DOHH2 (cell line): Measurements from ENCODE around the gene XPA.
A peak's percentile ranks its signal among the peaks of the same experiment; 100 is the strongest.

ENCODE experiments used
- H3F3A ChIP-seq: fragments of 200-600 bp; sonication (generic), shearing (Covaris generic); 2 replicates; pipeline ENCODE4 v1.6.0; 2016; ENCODE audit warnings: antibody characterized with exemption, mild to moderate bottlenecking; ENCODE audit not compliant: control insufficient read depth, insufficient read depth
- H3K27ac ChIP-seq: fragments of 200-600 bp; sonication (generic); 2 replicates; pipeline ENCODE4 v1.5.1; 2014; ENCODE audit warnings: low read depth, mild to moderate bottlenecking, low read length, moderate library complexity
- H3K27me3 ChIP-seq: fragments of 200-600 bp; sonication (generic); 2 replicates; pipeline ENCODE4 v1.6.1; 2014; ENCODE audit warnings: mild to moderate bottlenecking, low read length, mixed read lengths; ENCODE audit not compliant: control insufficient read depth
- H3K36me3 ChIP-seq: fragments of 200-600 bp; sonication (generic); 2 replicates; pipeline ENCODE4 v1.6.1; 2014; ENCODE audit warnings: mild to moderate bottlenecking, low read length, moderate library complexity, mixed read lengths; ENCODE audit not compliant: control insufficient read depth
- H3K4me1 ChIP-seq: fragments of 200-600 bp; sonication (generic); 2 replicates; pipeline ENCODE4 v1.6.1; 2014; ENCODE audit warnings: mild to moderate bottlenecking, low read length, mixed read lengths; ENCODE audit not compliant: control insufficient read depth
- H3K4me2 ChIP-seq: fragments of 200-600 bp; sonication (generic); 2 replicates; pipeline ENCODE4 v1.6.0; 2014; ENCODE audit warnings: mild to moderate bottlenecking, low read length, moderate library complexity
- H3K4me3 ChIP-seq: fragments of 200-600 bp; sonication (generic); 2 replicates; pipeline ENCODE4 v1.5.1; 2014; ENCODE audit warnings: mild to moderate bottlenecking, low read length, mixed read lengths
- H3K79me2 ChIP-seq: fragments of 200-600 bp; sonication (generic); 2 replicates; pipeline ENCODE4 v1.6.1; 2014; ENCODE audit warnings: mild to moderate bottlenecking, low read length, mixed read lengths; ENCODE audit not compliant: control insufficient read depth
- H3K9me2 ChIP-seq: fragments of 200-600 bp; sonication (generic); replicated peaks from 2 replicates; pipeline ENCODE4 v1.6.1; 2014; ENCODE audit warnings: mild to moderate bottlenecking, low read length, mixed read lengths; ENCODE audit not compliant: control insufficient read depth
- H3K9me3 ChIP-seq: fragments of 200-600 bp; sonication (generic); 2 replicates; pipeline ENCODE4 v1.6.1; 2014; ENCODE audit warnings: antibody characterized with exemption, low read length, mixed read lengths; ENCODE audit not compliant: control insufficient read depth, insufficient read depth
- H4K20me1 ChIP-seq: fragments of 200-600 bp; sonication (generic); 2 replicates; pipeline ENCODE4 v1.6.0; 2014; ENCODE audit warnings: low read depth, mild to moderate bottlenecking, antibody characterized with exemption, low read length, moderate library complexity; ENCODE audit not compliant: control insufficient read depth, insufficient read depth
- EZH2phosphoT487 ChIP-seq: fragments of 200-600 bp; sonication (generic); IDR thresholded peaks from 2 replicates; pipeline ENCODE4 v1.6.1; 2017; ENCODE audit warnings: borderline replicate concordance, mild to moderate bottlenecking, antibody characterized with exemption, low read length, moderate library complexity, mixed read lengths
- TF ChIP-seq, protein P1 (sequence below): fragments of 200-600 bp; sonication (generic); IDR thresholded peaks from one replicate; pipeline ENCODE4 v1.5.1; 2014; ENCODE audit warnings: antibody characterized with exemption, mild to moderate bottlenecking, low read depth, low read length; ENCODE audit not compliant: poor library complexity, severe bottlenecking

The XPA gene

DNA sequence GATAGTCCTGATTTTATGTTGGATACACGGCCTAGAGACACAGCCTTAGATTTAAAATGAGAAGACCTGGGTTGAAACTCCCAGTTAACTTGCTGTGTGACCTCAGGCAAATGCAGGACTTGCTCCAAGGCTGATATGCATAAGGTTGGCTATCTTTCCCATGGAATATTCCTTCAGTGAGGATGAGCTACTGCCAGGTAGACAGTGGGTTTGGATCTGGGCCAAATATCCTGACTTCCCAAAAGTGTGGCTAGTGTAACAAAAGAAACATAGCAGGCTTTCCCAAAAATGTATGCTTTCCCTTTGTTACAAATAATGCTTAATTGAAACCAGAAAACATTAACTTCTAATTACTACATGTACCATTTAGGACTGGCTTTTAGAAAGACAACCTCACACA, 697 bp upstream of the XPA start:
- peak overlapping the region; percentile 80 for H3K4me3 ChIP-seq
- H3K27ac ChIP-seq = peak overlapping the region; percentile 4; the same call in 1 of the 2 replicates
- H3K36me3 ChIP-seq = peaks cover 13% of the 10 kb centered on the region
- peaks cover 36% of the 10 kb centered on the region for H3K79me2 ChIP-seq
- peaks cover 54% of the 10 kb centered on the region for H3K4me1 ChIP-seq
- H3K27me3 ChIP-seq = peaks cover 2% of the 10 kb centered on the region; the same call in 1 of the 2 replicates
- no peaks in the 10 kb centered on the region for H3K9me2 ChIP-seq
- TF ChIP-seq EZH2phosphoT487 = no peak
- TF ChIP-seq, protein P1, sequence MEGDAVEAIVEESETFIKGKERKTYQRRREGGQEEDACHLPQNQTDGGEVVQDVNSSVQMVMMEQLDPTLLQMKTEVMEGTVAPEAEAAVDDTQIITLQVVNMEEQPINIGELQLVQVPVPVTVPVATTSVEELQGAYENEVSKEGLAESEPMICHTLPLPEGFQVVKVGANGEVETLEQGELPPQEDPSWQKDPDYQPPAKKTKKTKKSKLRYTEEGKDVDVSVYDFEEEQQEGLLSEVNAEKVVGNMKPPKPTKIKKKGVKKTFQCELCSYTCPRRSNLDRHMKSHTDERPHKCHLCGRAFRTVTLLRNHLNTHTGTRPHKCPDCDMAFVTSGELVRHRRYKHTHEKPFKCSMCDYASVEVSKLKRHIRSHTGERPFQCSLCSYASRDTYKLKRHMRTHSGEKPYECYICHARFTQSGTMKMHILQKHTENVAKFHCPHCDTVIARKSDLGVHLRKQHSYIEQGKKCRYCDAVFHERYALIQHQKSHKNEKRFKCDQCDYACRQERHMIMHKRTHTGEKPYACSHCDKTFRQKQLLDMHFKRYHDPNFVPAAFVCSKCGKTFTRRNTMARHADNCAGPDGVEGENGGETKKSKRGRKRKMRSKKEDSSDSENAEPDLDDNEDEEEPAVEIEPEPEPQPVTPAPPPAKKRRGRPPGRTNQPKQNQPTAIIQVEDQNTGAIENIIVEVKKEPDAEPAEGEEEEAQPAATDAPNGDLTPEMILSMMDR = no peak
- no peaks in the 10 kb centered on the region for H3K9me3 ChIP-seq
- H3K4me2 ChIP-seq = peak overlapping the region; percentile 77
- H4K20me1 ChIP-seq = no peaks in the 10 kb centered on the region
- H3F3A ChIP-seq = no peaks in the 10 kb centered on the region

DNA sequence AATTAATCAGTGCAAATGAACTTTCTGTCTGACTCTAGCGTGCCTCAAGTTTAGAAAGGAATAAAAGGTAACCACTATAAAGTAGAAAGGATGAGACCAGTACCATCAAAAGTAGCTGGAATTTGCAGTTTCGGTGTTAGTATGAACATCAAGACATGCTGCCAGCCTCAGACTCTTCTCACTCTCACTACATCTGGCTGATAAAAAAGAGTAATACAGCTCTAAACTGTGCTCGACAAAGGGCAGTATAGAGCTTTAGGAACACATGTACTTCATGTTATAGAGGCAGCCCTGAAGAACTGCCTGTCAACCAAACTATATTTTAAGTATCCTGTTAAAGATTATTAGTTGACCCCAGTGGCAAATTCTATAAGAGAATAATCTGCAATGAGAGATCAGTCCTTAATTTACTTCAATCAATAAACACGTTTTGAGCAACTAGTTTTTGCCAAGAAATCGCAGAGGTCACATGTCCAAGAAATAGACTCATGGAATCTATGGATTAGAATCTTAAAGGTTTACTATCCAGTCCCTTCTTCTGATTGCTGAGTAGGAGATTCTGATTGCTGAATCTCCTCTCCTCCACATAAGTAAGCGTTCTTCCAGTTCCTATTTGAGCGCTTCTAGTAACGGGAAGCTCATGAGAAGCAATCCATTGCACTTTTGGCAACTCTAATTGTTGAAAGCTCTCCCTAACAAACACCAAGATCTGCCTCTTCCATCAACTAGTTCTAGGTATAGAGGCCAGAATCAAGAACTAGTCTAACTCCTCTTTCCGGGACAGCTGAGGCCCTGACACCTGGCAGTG, 941 bp downstream of the XPA start:
- no peaks in the 10 kb centered on the region for H3K27me3 ChIP-seq
- H3K4me2 ChIP-seq = peak overlapping the region; percentile 77
- no peak for TF ChIP-seq EZH2phosphoT487
- TF ChIP-seq, protein P1 = no peak
- H4K20me1 ChIP-seq = no peaks in the 10 kb centered on the region
- H3K4me3 ChIP-seq = peak overlapping the region; percentile 80
- H3K27ac ChIP-seq = peak overlapping the region; percentile 39
- peaks cover 19% of the 10 kb centered on the region for H3K36me3 ChIP-seq
- no peaks in the 10 kb centered on the region for H3F3A ChIP-seq
- H3K9me3 ChIP-seq = no peaks in the 10 kb centered on the region
- peaks cover 36% of the 10 kb centered on the region for H3K79me2 ChIP-seq
- H3K4me1 ChIP-seq = peaks cover 54% of the 10 kb centered on the region
- H3K9me2 ChIP-seq = no peaks in the 10 kb centered on the region

DNA sequence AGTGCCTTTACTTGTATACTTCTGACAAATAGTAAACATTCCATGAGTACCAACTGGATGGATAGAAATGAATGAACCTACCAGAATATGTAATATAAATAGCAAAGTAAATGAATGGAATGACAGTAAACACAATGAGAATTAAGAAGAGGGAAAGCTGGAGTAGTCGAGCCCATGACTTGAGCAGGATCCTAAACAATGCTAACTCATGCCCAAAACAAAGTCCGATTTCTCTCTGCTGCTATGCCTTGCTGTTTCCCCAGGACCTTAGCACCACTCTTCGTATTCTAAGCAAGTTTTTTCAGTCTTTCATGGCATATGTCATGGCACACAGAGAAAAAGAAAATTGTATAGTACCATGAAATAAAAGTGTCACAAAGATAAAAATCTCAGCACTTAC, 1.8 kb downstream of the XPA start:
- Histone ChIP-seq H3K27me3 (no peaks in the 10 kb centered on the region), H4K20me1 (no peaks in the 10 kb centered on the region), H3K4me2 (peak overlapping the region; percentile 77), H3K9me3 (no peaks in the 10 kb centered on the region), H3K27ac (no peak overlapping the region), H3K9me2 (no peaks in the 10 kb centered on the region), H3K79me2 (peaks cover 36% of the 10 kb centered on the region), H3K4me1 (peaks cover 54% of the 10 kb centered on the region), H3K4me3 (peak overlapping the region; percentile 80), H3K36me3 (peaks cover 25% of the 10 kb centered on the region), H3F3A (no peaks in the 10 kb centered on the region)
- TF ChIP-seq, protein P1 = no peak
- TF ChIP-seq EZH2phosphoT487 = no peak
